T follicular helper cell (primary cell): ENCODE data around the gene CAMTA2.

ENCODE experiments used
- DNase-seq: peaks from one replicate; pipeline ENCODE4 v3.0.0-alpha.2; 2020; ENCODE audit warnings: low read depth

CAMTA2 gene

DNA sequence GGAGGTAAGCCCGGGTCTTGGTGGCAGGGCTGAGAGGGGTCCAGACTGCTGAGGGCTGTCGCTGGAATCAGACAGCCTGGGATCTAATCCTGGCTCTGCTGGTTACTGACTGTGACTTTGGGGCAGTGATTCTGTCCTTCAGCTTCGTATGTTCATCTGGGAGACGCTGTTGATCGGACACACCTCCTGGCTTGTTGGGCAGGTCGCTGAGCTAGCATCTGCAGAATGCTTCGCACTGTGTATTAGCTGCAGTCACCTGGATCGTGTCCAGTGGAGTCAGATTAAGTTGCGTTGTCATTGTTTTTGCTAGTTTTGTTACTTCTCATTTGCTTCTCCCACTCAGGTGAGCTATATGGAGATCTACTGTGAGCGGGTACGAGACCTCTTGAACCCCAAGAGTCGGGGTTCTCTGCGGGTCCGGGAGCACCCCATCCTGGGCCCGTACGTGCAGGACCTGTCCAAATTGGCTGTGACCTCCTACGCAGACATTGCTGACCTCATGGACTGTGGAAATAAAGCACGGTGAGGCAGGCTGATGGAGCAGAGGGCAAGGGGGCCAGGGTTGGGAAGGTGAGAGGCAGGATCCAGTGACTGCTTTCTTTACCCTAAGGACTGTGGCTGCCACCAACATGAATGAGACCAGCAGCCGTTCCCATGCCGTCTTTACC is 14.8 kb upstream of the CAMTA2 start:
- DNase-seq: no peak

DNA sequence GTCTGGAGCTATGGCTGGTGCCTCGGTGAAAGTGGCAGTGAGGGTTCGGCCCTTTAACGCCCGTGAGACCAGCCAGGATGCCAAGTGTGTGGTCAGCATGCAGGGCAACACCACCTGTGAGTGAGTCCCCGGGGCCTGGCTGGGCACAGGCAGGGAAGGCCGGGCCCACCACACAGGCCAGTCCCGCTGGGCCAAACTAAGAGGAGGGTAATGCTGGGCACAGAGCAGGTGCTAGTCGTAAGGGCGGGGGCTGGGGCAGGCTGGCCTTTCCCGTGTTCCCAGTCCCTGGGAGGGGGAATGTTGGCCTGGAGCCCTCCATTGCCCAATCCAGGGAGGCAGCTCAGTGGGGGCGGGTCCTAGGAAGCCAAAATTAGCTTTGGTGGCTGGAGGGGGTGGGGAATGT is 12.8 kb upstream of the CAMTA2 start:
- DNase-seq: no peak

DNA sequence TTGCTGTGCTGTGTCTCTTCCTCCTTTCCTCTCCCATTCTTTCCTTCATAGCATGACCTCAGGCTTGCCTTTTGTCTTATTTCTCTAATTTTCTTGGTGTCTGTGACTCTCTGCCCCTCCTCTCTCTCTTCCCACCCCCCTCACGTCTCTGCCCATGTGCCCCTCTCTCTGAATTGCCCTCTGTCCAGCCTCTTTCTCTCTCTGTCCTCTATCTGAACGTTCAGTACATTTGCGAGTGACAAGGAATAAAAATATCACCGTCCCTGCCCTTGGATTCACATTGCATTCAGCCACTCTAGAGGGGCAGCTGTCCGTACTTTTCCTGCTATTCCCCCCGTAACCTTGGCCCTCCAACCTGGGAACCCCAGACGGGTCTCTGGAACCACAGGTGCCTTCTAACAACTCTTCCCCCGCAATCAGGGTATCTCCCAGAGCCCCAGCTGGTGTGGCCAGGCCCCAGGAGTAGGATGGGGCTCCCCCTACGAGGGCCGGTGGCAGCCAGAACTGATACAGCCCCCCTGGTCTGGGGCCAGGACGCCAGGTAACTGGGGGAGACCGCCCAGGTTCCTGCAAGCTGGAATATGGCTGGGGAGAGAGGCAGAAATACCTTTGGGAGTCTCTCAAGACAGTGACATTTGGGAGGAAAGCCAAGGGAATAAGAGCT is 12.1 kb upstream of the CAMTA2 start:
- DNase-seq: no peak

DNA sequence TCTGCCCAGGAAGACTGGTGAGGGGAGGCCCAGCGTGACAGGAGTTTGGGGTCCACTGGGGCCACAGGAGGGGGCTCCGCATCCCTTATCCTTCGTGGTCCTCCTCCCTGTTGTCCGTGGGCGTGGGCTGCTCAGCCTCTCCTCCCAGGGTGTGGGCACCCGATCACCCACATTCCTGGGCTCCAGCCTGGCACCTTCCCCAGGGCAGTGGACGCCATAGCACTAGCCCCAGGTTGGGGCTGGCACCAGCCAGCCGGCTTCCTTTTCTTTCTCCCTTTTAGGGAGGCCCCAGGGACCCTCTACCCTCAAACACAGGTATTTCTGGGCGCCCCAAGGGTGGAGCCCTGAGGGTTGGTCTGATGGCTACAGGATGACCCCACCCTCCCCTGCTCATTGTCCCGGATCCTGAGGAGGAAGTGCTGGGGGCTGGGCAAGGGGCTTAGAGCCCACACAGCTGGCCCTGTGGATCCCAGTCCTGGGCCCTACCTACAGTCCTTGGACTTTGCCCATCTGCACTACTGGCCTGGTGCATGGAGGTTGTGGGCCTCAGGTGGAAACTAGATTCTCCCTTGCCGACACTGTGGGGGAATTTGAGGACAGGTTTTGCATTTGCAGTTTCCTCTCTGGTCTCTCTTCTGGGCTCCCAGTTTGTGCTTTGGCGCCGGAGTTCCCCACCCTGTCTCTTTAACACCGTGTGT is 11.4 kb upstream of the CAMTA2 start:
- no peak for DNase-seq

DNA sequence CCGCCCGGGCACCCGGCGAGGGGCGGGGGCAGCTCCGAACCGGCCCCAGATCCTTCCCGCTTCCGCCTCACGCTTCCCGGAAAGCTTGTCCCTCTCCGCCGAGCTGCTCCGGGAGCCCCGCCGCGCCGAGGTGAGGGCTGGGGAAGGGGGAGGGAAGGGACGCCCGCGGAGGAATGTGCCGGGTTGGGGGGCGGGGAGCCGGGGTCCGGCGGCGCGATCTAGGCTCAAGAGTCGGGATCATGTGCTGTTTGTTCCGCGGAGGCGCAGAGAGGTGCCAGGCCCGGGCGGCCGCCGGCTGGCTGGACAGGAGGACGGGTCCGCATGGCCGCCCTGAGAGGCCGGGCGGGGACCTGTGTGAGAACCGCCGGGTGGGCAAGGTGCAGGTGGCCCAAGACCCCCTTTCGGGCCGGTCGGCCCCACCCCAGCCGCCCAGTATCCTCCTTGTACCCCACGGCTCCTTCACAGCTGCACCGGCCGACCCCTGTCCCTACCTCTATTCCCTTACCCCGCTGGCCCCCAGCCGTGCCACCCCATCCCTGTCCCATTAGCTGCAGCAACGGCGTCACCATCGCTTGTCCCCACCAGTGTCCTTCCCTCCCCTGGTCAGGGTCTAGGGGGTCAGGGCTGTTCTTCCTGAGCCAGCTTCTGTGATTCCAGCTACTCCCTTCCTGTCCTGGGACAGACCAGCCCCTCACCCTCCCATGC is 10.7 kb upstream of the CAMTA2 start:
- no peak for DNase-seq

DNA sequence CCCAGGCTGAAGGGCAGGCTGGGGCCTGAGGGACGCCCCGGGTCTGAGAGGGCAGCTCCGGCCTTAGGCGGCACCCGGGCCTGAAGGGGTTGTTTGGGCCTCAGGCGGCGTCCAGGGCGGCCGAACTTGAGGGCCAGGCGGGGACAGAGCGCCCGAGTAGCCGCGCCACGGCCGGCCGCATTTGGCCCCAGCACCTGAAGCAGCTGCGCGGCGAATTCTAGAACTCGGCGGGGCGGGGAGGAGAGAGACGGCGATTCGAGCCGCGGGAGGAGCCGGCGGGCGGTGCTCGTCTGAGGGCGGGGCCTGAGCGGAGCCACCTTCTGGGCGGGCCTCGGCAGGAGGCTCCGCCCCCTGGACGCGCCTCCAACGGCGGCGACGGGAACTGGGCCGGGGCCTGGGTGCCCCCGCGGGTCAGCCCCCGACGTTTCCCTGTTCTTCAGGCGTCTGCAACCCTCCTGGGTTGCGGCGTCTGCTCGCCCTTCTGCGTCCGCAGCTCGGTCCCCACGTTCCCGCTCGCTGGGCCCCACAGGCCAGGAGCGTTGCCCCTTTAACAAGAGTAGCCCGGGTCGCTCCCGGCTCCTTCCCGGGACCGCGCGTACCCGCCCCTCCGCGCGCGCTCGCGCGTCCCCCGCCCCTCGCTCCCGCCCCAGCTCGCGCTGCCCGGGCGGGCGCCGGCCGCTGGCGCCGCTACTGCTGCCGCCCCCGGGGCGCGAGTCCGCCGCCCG is 10.0 kb upstream of the CAMTA2 start, which contains the start of the genes INCA1 and KIF1C:
INCA1 (minus strand) TSS at position 221 of the 725 bp plus-strand sequence. CDS start 3,085 bp downstream, outside the sequence.
KIF1C (plus strand) TSS at position 649 of the 725 bp plus-strand sequence. CDS start 2,297 bp downstream, outside the sequence.
- DNase-seq: peak; percentile 86

DNA sequence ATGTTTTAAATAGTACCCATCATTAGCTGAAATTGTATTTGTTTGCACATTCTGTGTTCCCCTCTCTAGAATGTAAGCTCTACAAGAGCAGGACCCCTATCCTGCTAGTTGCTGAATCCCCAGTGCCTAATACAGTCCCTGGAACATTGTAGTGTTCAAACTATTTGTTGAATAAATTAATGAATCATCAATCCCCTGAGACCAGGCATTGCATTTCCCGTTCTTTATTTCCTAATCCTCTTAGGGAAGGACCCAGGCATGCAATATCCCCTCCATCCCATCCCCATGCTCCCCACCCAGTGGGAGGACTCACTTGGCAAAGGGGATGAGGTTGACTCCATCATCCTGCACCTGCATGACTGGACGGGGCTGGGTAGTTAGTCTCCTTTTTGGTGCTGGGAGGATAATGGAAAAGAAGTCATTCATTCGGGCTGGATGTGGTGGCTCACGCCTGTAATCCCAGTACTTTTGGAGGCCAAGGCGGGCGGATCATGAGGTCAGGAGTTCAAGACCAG is 6.7 kb upstream of the CAMTA2 start:
- no peak for DNase-seq

DNA sequence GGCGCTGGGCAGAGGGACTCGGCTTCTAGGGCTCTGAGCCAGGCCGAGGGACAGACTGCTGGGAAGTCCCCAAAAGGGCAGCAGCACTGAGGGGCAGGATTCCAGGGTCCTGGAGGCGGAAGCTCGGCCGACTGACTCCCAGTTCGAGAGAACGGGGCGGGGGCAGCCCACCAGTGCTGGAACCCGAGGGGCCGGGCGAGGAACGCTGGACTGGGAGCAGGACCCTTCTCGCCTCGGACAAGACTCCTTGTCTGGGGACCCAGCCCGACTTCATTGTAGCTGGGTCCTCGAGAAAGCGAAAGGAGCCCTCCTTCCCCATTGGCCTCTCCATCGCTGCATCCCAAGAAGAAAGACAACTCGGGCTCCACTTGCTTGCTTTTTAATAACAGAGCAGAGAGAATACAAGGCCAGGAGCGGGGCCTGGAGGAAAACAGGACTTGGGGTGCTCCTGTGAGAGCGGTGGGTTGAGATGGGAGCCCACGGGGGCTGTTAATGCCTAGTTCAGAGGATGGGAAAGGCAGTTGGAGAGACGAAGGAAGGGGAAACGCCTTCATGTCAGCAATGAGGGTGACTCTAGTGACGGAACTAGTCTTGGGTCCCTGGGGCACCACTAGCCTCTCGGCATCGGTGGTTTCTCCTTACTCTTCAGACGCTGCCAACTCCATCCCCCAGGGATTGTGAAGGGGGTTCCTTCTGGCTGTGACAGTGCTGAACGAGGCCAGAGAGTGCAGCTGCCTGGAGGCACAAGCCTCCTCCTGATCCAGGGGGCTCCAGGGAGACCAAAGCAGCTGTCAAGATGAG is 492 bp upstream of the CAMTA2 start:
- no peak for DNase-seq

DNA sequence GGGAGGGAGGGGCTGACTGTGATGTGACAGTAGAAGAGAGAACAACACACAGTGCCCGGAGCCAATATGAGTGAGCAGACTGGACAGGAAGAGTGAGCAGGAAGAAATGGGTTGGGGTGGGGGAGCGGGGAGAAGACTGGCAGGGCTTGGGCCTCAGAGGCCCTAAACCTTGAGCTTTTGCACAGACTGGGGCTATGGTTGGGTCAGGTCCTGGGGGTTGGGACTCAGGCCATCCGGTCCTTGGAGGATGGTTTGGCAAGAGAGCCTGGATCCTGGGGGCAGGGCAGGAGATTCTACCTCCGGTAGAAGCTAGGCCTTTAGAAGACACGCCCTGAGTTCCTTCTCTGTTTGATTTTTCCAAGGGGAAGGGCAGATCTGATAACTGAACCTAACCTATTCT is 1.1 kb downstream of the CAMTA2 start:
- DNase-seq: no peak

DNA sequence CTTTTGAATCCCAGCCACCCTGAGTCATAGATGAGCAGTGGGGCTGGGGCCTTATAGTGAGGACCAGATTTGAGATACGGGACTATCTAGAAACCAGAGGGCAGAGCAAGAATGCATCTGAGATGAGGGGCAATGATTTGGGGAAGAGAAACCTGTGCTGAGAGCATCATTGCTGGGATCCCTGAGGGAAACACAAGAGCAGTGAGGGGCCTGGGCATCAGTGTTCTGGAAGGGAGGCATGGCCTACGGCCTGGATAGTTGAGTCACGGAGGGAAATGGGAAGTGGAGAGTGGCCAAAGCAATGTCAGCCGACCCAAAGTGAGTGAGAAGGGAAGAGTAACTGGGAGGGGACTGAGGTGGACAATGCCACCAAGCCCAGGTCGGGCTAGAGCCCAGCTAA is 5.2 kb downstream of the CAMTA2 start:
- no peak for DNase-seq

DNA sequence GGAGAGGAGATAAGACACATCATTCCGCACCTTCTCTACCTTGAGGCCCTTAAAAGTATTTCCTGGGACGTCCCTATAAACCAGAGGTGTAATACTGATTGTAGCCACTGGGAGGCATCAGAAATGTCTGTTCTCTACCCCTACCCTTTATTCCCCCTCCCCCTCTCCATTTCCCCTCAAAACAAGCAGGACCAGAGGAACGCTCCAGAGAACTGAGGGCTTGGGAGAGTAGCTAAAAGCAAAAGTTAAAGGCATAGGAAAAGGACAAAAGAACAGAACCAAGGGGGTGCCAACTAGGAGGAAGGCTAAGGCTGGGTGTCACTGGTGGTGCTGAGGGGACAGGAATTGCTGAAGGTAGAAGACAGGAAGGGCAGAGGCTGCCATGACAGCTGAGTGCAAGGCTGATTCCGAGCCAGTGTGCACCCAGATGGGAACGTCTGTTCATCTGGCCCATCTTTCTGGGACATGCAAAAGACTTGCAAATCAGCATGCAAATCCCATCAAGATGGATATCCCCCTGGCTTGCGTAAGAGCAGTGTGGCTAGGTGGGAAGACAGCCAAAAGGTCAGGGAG is 6.7 kb downstream of the CAMTA2 start:
- DNase-seq: no peak

DNA sequence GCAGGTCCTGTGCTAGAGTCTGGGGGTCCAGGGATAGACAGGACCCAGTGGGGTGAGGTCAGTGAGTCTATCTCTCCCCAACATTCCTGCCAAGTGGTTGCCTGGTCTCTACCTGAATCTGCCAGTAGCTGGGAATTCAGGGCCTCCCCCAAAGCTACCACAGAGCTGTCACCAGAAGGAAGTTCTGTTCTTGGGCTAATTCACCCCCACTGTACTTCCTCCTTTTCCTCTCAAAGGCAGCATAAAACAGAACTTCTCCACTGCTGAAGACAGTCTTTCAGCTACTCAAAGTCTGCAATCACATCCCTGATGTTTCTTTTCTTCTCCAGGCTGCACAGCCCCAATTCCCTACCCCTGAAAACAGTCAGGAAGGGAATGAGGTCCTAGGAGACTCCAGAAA is 8.7 kb downstream of the CAMTA2 start:
- no peak for DNase-seq

DNA sequence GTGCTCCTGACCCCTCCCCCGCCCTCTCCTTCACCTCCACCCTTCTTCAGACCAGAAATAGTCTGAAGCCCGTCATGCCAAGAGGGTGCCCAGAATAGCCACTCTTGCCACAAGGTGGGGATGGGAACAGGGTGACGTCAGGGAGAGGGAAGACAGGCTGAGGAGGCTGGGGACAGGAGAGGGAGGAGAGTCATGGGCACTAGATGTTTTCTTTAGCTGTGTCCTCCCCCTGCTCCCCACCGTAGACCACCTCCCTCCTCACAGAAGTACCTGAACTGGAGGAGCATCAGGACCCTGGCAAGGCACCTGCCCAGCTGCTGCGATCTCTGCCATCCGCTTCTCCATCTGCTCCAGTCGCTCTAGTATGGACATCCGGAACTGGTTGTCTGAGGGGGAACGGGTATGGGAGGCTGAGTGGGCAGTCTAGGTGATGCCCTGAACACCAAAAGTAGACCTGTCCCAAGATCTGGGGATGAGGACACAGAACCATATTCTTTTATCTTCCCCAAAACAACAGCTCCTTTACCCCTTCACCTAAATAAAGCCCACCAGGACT is 13.3 kb downstream of the CAMTA2 start:
- no peak for DNase-seq

DNA sequence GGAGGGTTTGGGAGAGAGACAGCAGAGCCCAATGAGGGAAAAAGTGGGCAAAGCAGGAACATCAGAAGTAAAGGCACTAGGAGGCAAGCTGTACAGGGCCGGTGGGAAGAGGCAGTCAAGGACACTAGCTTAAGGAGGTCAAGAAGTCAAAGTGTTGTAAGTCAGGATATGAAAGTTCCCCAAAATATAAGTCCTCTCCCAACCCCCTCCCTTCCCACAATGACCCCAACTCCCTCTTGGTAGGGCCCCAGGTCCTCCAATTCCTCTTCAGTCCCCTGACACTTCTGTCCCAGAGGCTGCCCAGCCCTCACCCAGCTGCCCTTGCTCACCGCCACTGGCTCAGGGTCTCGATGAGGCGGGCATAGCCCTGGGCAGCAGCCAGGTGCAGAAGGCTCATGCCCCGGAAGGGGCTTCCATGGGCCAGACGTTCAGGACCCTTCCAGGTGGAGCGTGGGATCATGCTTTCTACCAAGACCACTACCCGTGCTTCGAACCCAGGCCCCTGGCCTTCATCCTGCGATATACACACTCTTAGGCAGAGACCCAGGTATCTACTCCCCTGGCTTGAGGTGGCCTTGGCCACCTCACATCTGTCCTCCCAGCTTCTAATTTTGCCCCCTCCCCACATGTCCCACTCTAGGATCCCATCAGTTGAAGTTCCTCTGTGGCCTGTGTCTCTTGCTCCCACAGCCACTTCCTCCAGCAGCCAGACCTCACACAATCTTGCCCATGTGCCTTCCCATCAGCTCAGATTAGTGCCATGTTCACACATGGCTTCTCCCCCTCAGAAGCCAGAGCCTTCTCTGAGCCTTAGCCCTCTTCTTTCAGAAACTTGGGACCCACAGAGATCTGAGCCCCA is 14.0 kb downstream of the CAMTA2 start:
- no peak for DNase-seq

DNA sequence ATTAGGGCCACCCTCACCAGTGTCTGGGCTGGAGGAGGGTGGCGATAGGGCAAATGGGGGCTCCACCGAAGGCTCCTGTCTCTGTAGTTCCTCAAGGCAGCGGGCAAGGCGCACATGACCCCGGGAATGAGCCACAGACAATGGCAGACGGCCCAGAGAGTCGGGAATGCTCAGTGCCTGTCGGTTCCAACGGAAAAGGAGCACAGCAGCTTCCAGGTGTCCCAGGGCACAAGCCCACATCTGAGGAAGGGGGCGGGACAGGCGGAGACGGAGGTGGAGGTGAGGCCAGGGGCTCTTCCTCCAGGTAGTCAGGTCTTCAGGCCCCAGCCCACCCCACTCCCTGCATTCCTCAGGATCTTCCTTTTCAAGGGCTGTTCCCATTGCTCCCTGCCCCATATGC is 14.7 kb downstream of the CAMTA2 start:
- DNase-seq: no peak

DNA sequence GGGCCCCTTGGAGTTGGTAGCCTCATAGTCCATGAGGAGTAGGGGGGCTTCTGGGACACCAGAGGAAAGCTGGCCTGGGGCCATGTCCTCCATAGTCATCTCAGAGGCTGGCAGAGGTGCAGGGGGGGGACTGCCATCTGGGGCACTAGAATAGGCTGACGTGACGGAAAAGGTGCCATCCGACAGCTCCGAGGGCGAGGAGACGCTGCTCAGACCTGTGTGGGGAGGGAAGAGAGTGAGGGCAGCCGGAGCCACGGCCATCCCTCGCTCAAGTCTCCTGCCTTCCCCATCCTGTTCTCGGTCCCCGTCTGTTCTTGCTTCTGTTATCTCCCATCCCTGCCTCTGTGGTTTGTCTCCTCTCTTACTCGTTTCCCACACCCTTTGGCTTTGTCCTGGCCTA is 15.2 kb downstream of the CAMTA2 start:
- DNase-seq: no peak

DNA sequence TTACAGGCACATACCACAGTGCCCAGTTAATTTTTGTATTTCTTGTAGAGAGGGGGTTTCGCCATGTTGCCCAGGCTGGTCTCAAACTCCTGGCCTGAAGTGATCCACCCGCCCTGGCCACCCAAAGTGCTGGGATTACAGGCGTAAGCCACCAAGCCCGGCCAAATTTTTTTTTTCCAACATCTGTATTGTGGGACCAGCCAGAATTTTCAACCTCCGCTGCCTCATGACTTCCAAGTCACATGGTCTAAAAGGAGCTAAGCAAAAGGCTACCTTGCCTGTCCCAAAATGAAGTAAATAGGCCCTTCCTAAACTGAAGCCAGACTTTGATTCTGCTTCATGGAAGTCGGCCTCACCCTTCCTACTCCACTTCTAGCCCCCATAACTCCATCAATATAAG is 15.6 kb downstream of the CAMTA2 start:
- no peak for DNase-seq

DNA sequence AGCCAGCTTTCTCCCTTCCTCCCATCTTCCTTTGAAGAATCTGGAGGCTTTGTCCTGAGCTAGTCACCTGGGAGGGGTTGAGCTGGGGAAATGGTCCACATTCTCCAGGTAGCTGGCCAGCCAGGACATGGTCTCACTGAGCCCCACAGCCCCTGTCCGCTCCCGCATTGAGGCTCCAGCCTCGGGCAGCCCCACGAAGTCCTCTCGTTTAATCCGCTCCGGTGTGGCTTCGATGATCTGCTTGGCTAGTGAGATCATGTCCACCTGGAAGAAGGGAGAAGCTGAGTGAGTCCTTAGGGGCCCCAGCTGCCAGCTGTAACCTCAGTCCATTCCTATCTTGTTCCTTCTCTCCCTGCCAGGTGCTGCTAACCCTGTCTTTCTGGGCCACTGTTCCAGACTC is 17.2 kb downstream of the CAMTA2 start:
- DNase-seq: no peak

DNA sequence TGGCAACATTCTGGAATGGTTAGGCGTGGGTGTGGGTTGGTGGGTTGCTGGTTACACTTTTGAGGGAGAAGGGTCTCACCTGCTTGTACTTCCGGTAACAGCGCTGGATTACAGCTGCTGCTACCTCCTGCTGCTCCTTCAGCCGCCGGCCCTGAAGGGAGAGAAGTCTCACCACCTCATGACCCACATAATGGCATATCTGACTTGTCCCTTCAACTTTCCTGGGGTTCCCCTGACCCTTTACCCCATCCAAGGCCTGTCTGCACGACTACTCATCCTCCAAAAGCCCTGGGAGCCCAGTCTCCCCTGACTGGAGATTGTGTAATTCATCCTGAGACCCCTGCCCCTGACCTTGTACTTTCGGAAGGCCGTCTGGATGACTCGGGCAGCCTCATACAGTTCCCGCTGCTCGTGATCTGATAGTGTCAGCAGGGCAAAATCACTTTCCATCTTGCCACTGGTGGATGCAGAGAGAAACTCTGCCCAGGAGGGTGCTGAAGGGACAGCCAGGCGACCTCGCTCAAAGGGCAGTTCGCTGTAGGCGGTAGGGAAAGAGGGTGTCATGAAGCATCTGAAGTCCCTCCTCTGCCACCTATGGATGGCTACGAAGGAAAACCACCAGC is 17.8 kb downstream of the CAMTA2 start:
- no peak for DNase-seq
